ENCODE data around the gene CMYA5. TPM values are rescaled to one million over a fixed set of nuclear protein-coding genes. Genes with fewer than 3 reads are reported as not detected.

CMYA5 gene
- total RNA-seq, 1 experiment from 2014 or later: 0.22 TPM

DNA sequence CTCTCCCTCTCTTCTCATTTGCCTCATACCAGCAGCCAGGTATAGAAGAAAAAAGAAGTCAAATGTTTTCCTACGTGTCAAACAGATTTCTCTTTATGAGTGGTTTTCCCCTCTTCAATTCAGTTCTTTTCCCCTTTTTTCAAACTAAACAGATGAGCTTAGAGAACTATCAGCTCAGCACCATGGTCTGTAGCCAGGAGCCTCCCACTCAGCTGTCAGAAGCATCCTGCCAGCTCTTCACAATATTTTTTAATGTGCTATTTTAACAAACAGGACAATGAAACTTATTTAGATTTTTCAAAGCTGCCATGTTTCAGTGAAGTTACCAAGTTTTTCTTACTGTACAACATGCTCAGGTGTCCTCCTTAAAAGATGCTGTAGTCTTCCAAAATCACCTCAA is 63.5 kb downstream of the CMYA5 start:
- no peaks in the 10 kb centered on the region for H3K27me3 ChIP-seq (ENCODE audit: insufficient read depth, low read length)
- no peak overlapping the region for H3K27ac ChIP-seq (ENCODE audit: low read depth, low read length)
- H3K36me3 ChIP-seq (ENCODE audit: control insufficient read depth in 1 of 2, insufficient read depth in 2 of 2, low read length in 2 of 2): no peaks in the 10 kb centered on the region
- H3K9ac ChIP-seq (ENCODE audit: low read length): no peak overlapping the region
- H3K9me2 ChIP-seq (ENCODE audit: insufficient read depth): no peaks in the 10 kb centered on the region
- intact Hi-C loops (cut with micrococcal nuclease): no loop called here
- no peak for TF ChIP-seq SP1 (IDR thresholded peaks at IDR 0.05; ENCODE audit: low read depth)
- TF ChIP-seq, protein P1, sequence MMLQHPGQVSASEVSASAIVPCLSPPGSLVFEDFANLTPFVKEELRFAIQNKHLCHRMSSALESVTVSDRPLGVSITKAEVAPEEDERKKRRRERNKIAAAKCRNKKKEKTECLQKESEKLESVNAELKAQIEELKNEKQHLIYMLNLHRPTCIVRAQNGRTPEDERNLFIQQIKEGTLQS (IDR thresholded peaks at IDR 0.05): no peak
- no peak for TF ChIP-seq CEBPB (IDR thresholded peaks at IDR 0.05; ENCODE audit: low read depth)
- TF ChIP-seq, protein P2, sequence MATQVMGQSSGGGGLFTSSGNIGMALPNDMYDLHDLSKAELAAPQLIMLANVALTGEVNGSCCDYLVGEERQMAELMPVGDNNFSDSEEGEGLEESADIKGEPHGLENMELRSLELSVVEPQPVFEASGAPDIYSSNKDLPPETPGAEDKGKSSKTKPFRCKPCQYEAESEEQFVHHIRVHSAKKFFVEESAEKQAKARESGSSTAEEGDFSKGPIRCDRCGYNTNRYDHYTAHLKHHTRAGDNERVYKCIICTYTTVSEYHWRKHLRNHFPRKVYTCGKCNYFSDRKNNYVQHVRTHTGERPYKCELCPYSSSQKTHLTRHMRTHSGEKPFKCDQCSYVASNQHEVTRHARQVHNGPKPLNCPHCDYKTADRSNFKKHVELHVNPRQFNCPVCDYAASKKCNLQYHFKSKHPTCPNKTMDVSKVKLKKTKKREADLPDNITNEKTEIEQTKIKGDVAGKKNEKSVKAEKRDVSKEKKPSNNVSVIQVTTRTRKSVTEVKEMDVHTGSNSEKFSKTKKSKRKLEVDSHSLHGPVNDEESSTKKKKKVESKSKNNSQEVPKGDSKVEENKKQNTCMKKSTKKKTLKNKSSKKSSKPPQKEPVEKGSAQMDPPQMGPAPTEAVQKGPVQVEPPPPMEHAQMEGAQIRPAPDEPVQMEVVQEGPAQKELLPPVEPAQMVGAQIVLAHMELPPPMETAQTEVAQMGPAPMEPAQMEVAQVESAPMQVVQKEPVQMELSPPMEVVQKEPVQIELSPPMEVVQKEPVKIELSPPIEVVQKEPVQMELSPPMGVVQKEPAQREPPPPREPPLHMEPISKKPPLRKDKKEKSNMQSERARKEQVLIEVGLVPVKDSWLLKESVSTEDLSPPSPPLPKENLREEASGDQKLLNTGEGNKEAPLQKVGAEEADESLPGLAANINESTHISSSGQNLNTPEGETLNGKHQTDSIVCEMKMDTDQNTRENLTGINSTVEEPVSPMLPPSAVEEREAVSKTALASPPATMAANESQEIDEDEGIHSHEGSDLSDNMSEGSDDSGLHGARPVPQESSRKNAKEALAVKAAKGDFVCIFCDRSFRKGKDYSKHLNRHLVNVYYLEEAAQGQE (IDR thresholded peaks at IDR 0.05; ENCODE audit: low read depth): no peak
- TF ChIP-seq ZNF274 (IDR thresholded peaks at IDR 0.05; ENCODE audit: low read depth, low read length): no peak
- no peak for TF ChIP-seq EZH2phosphoT487 (IDR thresholded peaks at IDR 0.05; ENCODE audit: borderline replicate concordance)
- no peak for TF ChIP-seq EZH2 (IDR thresholded peaks at IDR 0.05)
- no peak for TF ChIP-seq ELF1 (IDR thresholded peaks at IDR 0.05; ENCODE audit: borderline replicate concordance, low read depth)
- no peak for TF ChIP-seq JUND (IDR thresholded peaks at IDR 0.05)
- TF ChIP-seq FOSL1 (IDR thresholded peaks at IDR 0.05; ENCODE audit: low read depth): no peak
- TF ChIP-seq CBX3 (IDR thresholded peaks at IDR 0.05; ENCODE audit: low read depth): no peak
- no peak for TF ChIP-seq SIN3A (IDR thresholded peaks at IDR 0.05; ENCODE audit: low read depth)
- TF ChIP-seq, protein P3, sequence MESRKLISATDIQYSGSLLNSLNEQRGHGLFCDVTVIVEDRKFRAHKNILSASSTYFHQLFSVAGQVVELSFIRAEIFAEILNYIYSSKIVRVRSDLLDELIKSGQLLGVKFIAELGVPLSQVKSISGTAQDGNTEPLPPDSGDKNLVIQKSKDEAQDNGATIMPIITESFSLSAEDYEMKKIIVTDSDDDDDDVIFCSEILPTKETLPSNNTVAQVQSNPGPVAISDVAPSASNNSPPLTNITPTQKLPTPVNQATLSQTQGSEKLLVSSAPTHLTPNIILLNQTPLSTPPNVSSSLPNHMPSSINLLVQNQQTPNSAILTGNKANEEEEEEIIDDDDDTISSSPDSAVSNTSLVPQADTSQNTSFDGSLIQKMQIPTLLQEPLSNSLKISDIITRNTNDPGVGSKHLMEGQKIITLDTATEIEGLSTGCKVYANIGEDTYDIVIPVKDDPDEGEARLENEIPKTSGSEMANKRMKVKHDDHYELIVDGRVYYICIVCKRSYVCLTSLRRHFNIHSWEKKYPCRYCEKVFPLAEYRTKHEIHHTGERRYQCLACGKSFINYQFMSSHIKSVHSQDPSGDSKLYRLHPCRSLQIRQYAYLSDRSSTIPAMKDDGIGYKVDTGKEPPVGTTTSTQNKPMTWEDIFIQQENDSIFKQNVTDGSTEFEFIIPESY (IDR thresholded peaks at IDR 0.05; ENCODE audit: extremely low read depth, insufficient replicate concordance, low read length): no peak
- TF ChIP-seq YY1 (IDR thresholded peaks at IDR 0.05; ENCODE audit: extremely low read depth, insufficient replicate concordance, low read depth, low read length): no peak
- TF ChIP-seq ZFX (IDR thresholded peaks at IDR 0.05): no peak
- no peak for TF ChIP-seq RAD21 (IDR thresholded peaks at IDR 0.05; ENCODE audit: low read depth)
- TF ChIP-seq POLR2A (IDR thresholded peaks at IDR 0.05; ENCODE audit: borderline replicate concordance, extremely low read depth, insufficient read depth, insufficient read length): no peak
- TF ChIP-seq, protein P4, sequence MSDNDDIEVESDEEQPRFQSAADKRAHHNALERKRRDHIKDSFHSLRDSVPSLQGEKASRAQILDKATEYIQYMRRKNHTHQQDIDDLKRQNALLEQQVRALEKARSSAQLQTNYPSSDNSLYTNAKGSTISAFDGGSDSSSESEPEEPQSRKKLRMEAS (IDR thresholded peaks at IDR 0.05): no peak
- H3K79me2 ChIP-seq (ENCODE audit: insufficient read depth, low read length): no peaks in the 10 kb centered on the region
- no TSS peak for BruUV-seq (replicated peaks)
- CTCF ChIA-PET: no interaction called here
- H3K4me3 ChIP-seq (replicated peaks in 1 of 2; ENCODE audit: low read depth in 1 of 2, low read length in 2 of 2): no peak overlapping the region
- no peaks in the 10 kb centered on the region for H4K20me1 ChIP-seq (ENCODE audit: insufficient read depth)
- no peak overlapping the region for H3K4me2 ChIP-seq (ENCODE audit: low read length)
- RAD21 ChIA-PET (ENCODE audit: low non-redundant PET in 1 of 2, low total read pairs in 2 of 2, uncharacterized antibody in 2 of 2, unreplicated experiment in 2 of 2): no interaction called here
- no peaks in the 10 kb centered on the region for H3K9me3 ChIP-seq (ENCODE audit: control insufficient read depth in 1 of 2, insufficient read depth in 1 of 2, low read depth in 1 of 2, low read length in 2 of 2)
- H3K4me1 ChIP-seq (ENCODE audit: control insufficient read depth in 1 of 2, insufficient read depth in 2 of 2, low read length in 2 of 2): no peaks in the 10 kb centered on the region
- no peak for DNase-seq (ENCODE audit: low read depth, low spot score)
- H2AFZ ChIP-seq (ENCODE audit: low read depth, low read length, poor library complexity, severe bottlenecking): no peak overlapping the region
- no peak for ATAC-seq
- POLR2A ChIA-PET: no interaction called here

Data from HCT116 (cell line).